ENCODE data around the gene DLG3. TPM values are rescaled to one million over a fixed set of nuclear protein-coding genes. Genes with fewer than 3 reads are reported as not detected.

The DLG3 gene
- total and polyA plus RNA-seq, 11 donors = 6.1 to 14.8 (median 9.6) TPM

DNA sequence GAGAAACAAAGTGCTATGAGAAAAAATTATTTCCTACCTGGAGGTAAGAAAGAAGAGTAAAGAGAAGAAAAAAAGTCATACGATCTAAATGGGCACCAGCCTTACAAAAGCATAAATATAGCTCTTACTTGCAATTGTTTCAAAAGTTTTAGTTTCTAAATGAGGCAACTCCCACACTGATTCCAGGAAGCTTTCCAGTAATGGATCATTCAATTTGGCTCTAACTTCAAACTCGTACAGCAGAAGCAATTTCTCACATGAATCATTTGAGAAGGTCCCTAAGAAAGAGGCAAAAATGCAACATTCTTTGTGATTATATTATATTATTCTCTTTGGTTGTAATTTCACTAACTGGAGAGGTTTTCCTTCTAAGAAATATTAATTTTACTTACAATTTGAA is 109.9 kb downstream of the DLG3 start:
- no peaks in the 10 kb centered on the region for H3K27me3 ChIP-seq
- intact Hi-C loops (cut with DNase I) = loop anchor here in 8 of 10 donors (1.0 to 10.0 kb wide), 4 partner anchors 100 to 102 kb away; no protein-coding TSS in a partner anchor
- DNase-seq (no peak), ATAC-seq (no peak)
- 15 to 37% (median 28%) methylated on average over 2 of the region's 2 CpGs for WGBS, 4 donors
- H3K4me1 ChIP-seq = no peaks in the 10 kb centered on the region
- peaks cover 0 to 6% (median 0%) of the 10 kb centered on the region in 12 donors for H3K9me3 ChIP-seq
- no peak overlapping the region for H3K4me3 ChIP-seq
- TF ChIP-seq, protein P1, sequence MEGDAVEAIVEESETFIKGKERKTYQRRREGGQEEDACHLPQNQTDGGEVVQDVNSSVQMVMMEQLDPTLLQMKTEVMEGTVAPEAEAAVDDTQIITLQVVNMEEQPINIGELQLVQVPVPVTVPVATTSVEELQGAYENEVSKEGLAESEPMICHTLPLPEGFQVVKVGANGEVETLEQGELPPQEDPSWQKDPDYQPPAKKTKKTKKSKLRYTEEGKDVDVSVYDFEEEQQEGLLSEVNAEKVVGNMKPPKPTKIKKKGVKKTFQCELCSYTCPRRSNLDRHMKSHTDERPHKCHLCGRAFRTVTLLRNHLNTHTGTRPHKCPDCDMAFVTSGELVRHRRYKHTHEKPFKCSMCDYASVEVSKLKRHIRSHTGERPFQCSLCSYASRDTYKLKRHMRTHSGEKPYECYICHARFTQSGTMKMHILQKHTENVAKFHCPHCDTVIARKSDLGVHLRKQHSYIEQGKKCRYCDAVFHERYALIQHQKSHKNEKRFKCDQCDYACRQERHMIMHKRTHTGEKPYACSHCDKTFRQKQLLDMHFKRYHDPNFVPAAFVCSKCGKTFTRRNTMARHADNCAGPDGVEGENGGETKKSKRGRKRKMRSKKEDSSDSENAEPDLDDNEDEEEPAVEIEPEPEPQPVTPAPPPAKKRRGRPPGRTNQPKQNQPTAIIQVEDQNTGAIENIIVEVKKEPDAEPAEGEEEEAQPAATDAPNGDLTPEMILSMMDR (IDR thresholded peaks at IDR 0.05) = no peak
- TF ChIP-seq POLR2A (IDR thresholded peaks at IDR 0.05) = no peak
- no peaks in the 10 kb centered on the region for H3K36me3 ChIP-seq
- no peak overlapping the region for H3K27ac ChIP-seq

DNA sequence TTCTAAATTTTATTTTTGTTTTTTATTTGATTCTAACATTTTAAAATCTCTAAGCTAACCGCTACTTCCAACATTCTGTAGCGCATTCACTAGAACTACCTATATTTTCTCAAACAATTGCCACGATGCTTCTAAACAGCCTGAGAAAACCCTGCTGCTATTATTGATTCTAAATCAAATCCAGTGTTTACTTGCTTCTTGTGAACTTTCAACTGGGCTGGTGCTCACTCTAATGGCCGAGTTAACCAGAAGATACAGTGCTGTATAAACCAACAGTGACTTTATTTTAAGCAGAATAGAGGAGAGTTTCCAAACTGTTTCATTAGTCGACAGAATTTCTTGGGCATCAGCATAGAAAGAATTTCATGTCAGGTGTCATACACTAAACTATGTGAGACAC is 110.3 kb downstream of the DLG3 start:
- WGBS, 4 donors = 68 to 87% (median 77%) methylated on average over 5 of the region's 5 CpGs
- DNase-seq (no peak), ATAC-seq (no peak)
- no peaks in the 10 kb centered on the region for H3K4me1 ChIP-seq
- no peaks in the 10 kb centered on the region for H3K36me3 ChIP-seq
- TF ChIP-seq, protein P1 (IDR thresholded peaks at IDR 0.05) = no peak
- no peak for TF ChIP-seq POLR2A (IDR thresholded peaks at IDR 0.05)
- no peak overlapping the region for H3K27ac ChIP-seq
- H3K4me3 ChIP-seq = no peak overlapping the region
- peaks cover 0 to 9% (median 0%) of the 10 kb centered on the region in 12 donors for H3K9me3 ChIP-seq
- no peaks in the 10 kb centered on the region for H3K27me3 ChIP-seq
- intact Hi-C loops (cut with DNase I) = loop anchor here in 8 of 10 donors (1.0 to 10.0 kb wide), 4 partner anchors 100 to 103 kb away; no protein-coding TSS in a partner anchor

Other genes starting within 250 kb of the DLG3 start
- not detected for gene AWAT1, start 210.2 kb upstream of the DLG3 start, total RNA-seq
- gene AWAT1, start 210.2 kb upstream of the DLG3 start, polyA plus RNA-seq = not detected
- under 1 TPM in 4 of 9 donors, not detected in 5; 0.12 to 0.24 (median 0.20) TPM for gene P2RY4, start 184.6 kb upstream of the DLG3 start, total RNA-seq
- gene P2RY4, start 184.6 kb upstream of the DLG3 start, polyA plus RNA-seq = under 1 TPM in 1 of 2 donors, not detected in 1; 0.10 TPM
- gene ARR3, start 176.5 kb upstream of the DLG3 start, total RNA-seq = not detected
- gene ARR3, start 176.5 kb upstream of the DLG3 start, polyA plus RNA-seq = not detected
- gene RAB41, start 162.7 kb upstream of the DLG3 start, total RNA-seq = not detected
- gene RAB41, start 162.7 kb upstream of the DLG3 start, polyA plus RNA-seq = not detected
- 10 to 100 TPM; 27.1 to 51.4 (median 36.7) TPM for gene PDZD11, start 154.9 kb upstream of the DLG3 start, total RNA-seq
- 10 to 100 TPM; 39.1 to 57.3 TPM for gene PDZD11, start 154.9 kb upstream of the DLG3 start, polyA plus RNA-seq
- gene KIF4A, start 154.7 kb upstream of the DLG3 start, total RNA-seq = 1 to 10 TPM in 1 of 9 donors, under 1 TPM in 7, not detected in 1; 0.06 to 4.1 (median 0.25) TPM
- under 1 TPM in 1 of 2 donors, not detected in 1; 0.04 TPM for gene KIF4A, start 154.7 kb upstream of the DLG3 start, polyA plus RNA-seq
- gene GDPD2, start 21.5 kb upstream of the DLG3 start, total RNA-seq = not detected
- not detected for gene GDPD2, start 21.5 kb upstream of the DLG3 start, polyA plus RNA-seq

All from heart left ventricle (tissue), 16 donors.